SK-N-SH treated with all-trans-retinoic acid at 6 μM for 48 hours (cell line): ENCODE results near the gene SEMA4F.

Source experiments
- ATAC-seq: fragments of 200-7000 bp; cut with Tn5 transposase; 3 replicates; pipeline ENCODE4 v1.9.1; 2020; ENCODE audit warnings: mild to moderate bottlenecking, moderate library complexity
- ARNTL ChIP-seq: fragments of 450-650 bp; formaldehyde crosslinking; IDR thresholded peaks from 2 replicates; pipeline ENCODE4 v1.5.0; 2020; ENCODE audit warnings: low read depth, mild to moderate bottlenecking, moderate library complexity, borderline replicate concordance
- ESRRG ChIP-seq: fragments of 250-450 bp; sonication (Bioruptor Pico); IDR thresholded peaks from 2 replicates; pipeline ENCODE4 v1.6.1; 2021; ENCODE audit warnings: mild to moderate bottlenecking
- ISL1 ChIP-seq: fragments of 250-450 bp; sonication (Bioruptor Pico); IDR thresholded peaks from 2 replicates; pipeline ENCODE4 v2.1.2; 2022; ENCODE audit warnings: mild to moderate bottlenecking, moderate library complexity
- OSR1 ChIP-seq: fragments of 250-450 bp; sonication (Bioruptor Pico); IDR thresholded peaks from 2 replicates; pipeline ENCODE4 v1.8.0; 2022; ENCODE audit warnings: moderate library complexity, mild to moderate bottlenecking, inconsistent platforms
- PPARA ChIP-seq: fragments of 250-450 bp; sonication (Bioruptor Pico); IDR thresholded peaks from 2 replicates; pipeline ENCODE4 v1.5.0; 2020; ENCODE audit warnings: mild to moderate bottlenecking, borderline replicate concordance
- RARB ChIP-seq: fragments of 250-450 bp; sonication (Bioruptor Pico); IDR thresholded peaks from 2 replicates; pipeline ENCODE4 v1.8.0; 2021; ENCODE audit warnings: mild to moderate bottlenecking, moderate library complexity
- TCF4 ChIP-seq: fragments of 250-450 bp; sonication (Bioruptor Pico); IDR thresholded peaks from 2 replicates; pipeline ENCODE4 v1.8.0; 2021; ENCODE audit warnings: mild to moderate bottlenecking, moderate library complexity, borderline replicate concordance
- TOX ChIP-seq: fragments of 250-450 bp; sonication (Bioruptor Pico); IDR thresholded peaks from 2 replicates; pipeline ENCODE4 v1.8.0; 2021; ENCODE audit warnings: mild to moderate bottlenecking, moderate library complexity, borderline replicate concordance
- ZC3H10 ChIP-seq: fragments of 250-450 bp; sonication (Bioruptor Pico); IDR thresholded peaks from 2 replicates; pipeline ENCODE4 v1.5.1; 2021; ENCODE audit warnings: mild to moderate bottlenecking, moderate library complexity
- ZFP30 ChIP-seq: fragments of 450-650 bp; formaldehyde crosslinking; IDR thresholded peaks from 2 replicates; pipeline ENCODE4 v1.5.0; 2022; ENCODE audit warnings: mild to moderate bottlenecking, moderate library complexity
- ZNF565 ChIP-seq: fragments of 450-650 bp; formaldehyde crosslinking; conservative IDR thresholded peaks from 2 replicates; pipeline ENCODE4 v1.5.0; 2020; ENCODE audit warnings: low read depth, mild to moderate bottlenecking, moderate library complexity
- ZNF8 ChIP-seq: fragments of 450-650 bp; formaldehyde crosslinking; IDR thresholded peaks from 2 replicates; pipeline ENCODE4 v1.5.0; 2020; ENCODE audit warnings: mild to moderate bottlenecking, moderate library complexity
- TF ChIP-seq, protein P1 (sequence below): fragments of 250-450 bp; sonication (Bioruptor Pico); IDR thresholded peaks from 2 replicates; pipeline ENCODE4 v1.8.0; 2020; ENCODE audit warnings: mild to moderate bottlenecking, moderate library complexity, borderline replicate concordance
- TF ChIP-seq, protein P2 (sequence below): fragments of 250-450 bp; sonication (Bioruptor Pico); IDR thresholded peaks from 2 replicates; pipeline ENCODE4 v1.5.1; 2021; ENCODE audit warnings: mild to moderate bottlenecking, moderate library complexity
- TF ChIP-seq, protein P3 (sequence below): fragments of 250-450 bp; sonication (Bioruptor Pico); IDR thresholded peaks from 2 replicates; pipeline ENCODE4 v1.5.0; 2020; ENCODE audit warnings: mild to moderate bottlenecking, moderate library complexity
- TF ChIP-seq, protein P4 (sequence below): fragments of 250-450 bp; sonication (Bioruptor Pico); IDR thresholded peaks from 2 replicates; pipeline ENCODE4 v1.8.0; 2021; ENCODE audit warnings: low read depth, mild to moderate bottlenecking, moderate library complexity, borderline replicate concordance
- TF ChIP-seq, protein P5 (sequence below): fragments of 250-450 bp; sonication (Bioruptor Pico); IDR thresholded peaks from 2 replicates; pipeline ENCODE4 v1.5.1; 2020; ENCODE audit warnings: low read depth, mild to moderate bottlenecking, moderate library complexity

Gene SEMA4F

DNA sequence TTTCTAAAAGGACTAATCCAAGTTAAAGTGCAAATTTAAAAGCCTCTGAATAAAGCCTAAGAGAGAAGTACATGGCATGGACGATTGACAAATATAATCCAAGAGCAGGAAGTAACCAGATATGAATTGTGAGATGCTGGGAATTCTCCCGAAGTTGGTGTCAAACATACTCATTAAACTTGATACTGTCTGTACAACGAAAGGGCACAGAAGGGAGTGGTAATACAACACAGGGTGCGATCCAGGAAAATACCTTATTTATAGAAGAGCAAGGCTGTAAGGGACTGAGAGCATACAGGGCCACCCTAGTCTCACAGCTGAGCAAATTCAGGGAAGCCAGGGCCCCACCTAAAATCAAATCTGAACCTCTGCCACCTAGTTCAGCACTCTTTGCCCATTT lies 41.6 kb downstream of the SEMA4F start (continued):
- TF ChIP-seq, protein P1, sequence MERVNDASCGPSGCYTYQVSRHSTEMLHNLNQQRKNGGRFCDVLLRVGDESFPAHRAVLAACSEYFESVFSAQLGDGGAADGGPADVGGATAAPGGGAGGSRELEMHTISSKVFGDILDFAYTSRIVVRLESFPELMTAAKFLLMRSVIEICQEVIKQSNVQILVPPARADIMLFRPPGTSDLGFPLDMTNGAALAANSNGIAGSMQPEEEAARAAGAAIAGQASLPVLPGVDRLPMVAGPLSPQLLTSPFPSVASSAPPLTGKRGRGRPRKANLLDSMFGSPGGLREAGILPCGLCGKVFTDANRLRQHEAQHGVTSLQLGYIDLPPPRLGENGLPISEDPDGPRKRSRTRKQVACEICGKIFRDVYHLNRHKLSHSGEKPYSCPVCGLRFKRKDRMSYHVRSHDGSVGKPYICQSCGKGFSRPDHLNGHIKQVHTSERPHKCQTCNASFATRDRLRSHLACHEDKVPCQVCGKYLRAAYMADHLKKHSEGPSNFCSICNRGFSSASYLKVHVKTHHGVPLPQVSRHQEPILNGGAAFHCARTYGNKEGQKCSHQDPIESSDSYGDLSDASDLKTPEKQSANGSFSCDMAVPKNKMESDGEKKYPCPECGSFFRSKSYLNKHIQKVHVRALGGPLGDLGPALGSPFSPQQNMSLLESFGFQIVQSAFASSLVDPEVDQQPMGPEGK (CRISPR knock-in tag), result no peak
- TF ChIP-seq, protein P2, sequence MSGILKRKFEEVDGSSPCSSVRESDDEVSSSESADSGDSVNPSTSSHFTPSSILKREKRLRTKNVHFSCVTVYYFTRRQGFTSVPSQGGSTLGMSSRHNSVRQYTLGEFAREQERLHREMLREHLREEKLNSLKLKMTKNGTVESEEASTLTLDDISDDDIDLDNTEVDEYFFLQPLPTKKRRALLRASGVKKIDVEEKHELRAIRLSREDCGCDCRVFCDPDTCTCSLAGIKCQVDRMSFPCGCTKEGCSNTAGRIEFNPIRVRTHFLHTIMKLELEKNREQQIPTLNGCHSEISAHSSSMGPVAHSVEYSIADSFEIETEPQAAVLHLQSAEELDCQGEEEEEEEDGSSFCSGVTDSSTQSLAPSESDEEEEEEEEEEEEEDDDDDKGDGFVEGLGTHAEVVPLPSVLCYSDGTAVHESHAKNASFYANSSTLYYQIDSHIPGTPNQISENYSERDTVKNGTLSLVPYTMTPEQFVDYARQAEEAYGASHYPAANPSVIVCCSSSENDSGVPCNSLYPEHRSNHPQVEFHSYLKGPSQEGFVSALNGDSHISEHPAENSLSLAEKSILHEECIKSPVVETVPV, result no peak
- TF ChIP-seq, all 23 proteins: peak for 0

DNA sequence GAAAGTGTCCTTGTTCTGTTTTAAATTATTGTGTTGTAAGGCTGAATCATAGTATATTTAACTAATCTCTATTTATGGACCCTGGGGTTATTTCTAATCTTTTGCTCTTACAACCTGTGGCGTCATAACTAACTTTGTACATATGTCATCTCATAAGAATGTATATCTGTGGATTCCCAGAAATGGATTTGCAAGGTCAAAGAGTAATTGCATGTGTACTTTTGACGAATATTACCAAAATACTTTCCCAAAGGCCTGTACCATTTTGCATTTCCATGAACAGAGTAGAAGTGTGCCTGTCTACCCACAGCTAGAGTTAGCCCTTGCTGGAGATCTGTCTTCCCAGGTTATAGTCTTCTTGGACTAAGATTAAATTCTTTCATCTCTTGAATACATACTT lies 42.8 kb downstream of the SEMA4F start:
- TF ChIP-seq TOX (CRISPR knock-in tag) (no peak), ZNF8 (CRISPR knock-in tag) (no peak), TCF4 (no peak), OSR1 (CRISPR knock-in tag) (no peak), ZFP30 (CRISPR knock-in tag) (no peak), ZNF565 (no peak), ARNTL (CRISPR knock-in tag) (no peak), ISL1 (CRISPR knock-in tag) (no peak)
- TF ChIP-seq, protein P1 (CRISPR knock-in tag), result no peak
- TF ChIP-seq, protein P3, sequence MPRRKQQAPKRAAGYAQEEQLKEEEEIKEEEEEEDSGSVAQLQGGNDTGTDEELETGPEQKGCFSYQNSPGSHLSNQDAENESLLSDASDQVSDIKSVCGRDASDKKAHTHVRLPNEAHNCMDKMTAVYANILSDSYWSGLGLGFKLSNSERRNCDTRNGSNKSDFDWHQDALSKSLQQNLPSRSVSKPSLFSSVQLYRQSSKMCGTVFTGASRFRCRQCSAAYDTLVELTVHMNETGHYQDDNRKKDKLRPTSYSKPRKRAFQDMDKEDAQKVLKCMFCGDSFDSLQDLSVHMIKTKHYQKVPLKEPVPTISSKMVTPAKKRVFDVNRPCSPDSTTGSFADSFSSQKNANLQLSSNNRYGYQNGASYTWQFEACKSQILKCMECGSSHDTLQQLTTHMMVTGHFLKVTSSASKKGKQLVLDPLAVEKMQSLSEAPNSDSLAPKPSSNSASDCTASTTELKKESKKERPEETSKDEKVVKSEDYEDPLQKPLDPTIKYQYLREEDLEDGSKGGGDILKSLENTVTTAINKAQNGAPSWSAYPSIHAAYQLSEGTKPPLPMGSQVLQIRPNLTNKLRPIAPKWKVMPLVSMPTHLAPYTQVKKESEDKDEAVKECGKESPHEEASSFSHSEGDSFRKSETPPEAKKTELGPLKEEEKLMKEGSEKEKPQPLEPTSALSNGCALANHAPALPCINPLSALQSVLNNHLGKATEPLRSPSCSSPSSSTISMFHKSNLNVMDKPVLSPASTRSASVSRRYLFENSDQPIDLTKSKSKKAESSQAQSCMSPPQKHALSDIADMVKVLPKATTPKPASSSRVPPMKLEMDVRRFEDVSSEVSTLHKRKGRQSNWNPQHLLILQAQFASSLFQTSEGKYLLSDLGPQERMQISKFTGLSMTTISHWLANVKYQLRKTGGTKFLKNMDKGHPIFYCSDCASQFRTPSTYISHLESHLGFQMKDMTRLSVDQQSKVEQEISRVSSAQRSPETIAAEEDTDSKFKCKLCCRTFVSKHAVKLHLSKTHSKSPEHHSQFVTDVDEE (CRISPR knock-in tag), result no peak
- TF ChIP-seq, protein P4, sequence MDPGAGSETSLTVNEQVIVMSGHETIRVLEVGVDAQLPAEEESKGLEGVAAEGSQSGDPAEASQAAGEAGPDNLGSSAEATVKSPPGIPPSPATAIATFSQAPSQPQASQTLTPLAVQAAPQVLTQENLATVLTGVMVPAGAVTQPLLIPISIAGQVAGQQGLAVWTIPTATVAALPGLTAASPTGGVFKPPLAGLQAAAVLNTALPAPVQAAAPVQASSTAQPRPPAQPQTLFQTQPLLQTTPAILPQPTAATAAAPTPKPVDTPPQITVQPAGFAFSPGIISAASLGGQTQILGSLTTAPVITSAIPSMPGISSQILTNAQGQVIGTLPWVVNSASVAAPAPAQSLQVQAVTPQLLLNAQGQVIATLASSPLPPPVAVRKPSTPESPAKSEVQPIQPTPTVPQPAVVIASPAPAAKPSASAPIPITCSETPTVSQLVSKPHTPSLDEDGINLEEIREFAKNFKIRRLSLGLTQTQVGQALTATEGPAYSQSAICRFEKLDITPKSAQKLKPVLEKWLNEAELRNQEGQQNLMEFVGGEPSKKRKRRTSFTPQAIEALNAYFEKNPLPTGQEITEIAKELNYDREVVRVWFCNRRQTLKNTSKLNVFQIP (CRISPR knock-in tag), result no peak
- TF ChIP-seq, protein P2, result no peak
- TF ChIP-seq, protein P5, sequence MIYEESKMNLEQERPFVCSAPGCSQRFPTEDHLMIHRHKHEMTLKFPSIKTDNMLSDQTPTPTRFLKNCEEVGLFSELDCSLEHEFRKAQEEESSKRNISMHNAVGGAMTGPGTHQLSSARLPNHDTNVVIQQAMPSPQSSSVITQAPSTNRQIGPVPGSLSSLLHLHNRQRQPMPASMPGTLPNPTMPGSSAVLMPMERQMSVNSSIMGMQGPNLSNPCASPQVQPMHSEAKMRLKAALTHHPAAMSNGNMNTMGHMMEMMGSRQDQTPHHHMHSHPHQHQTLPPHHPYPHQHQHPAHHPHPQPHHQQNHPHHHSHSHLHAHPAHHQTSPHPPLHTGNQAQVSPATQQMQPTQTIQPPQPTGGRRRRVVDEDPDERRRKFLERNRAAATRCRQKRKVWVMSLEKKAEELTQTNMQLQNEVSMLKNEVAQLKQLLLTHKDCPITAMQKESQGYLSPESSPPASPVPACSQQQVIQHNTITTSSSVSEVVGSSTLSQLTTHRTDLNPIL (CRISPR knock-in tag), result no peak
- no peak for ATAC-seq

DNA sequence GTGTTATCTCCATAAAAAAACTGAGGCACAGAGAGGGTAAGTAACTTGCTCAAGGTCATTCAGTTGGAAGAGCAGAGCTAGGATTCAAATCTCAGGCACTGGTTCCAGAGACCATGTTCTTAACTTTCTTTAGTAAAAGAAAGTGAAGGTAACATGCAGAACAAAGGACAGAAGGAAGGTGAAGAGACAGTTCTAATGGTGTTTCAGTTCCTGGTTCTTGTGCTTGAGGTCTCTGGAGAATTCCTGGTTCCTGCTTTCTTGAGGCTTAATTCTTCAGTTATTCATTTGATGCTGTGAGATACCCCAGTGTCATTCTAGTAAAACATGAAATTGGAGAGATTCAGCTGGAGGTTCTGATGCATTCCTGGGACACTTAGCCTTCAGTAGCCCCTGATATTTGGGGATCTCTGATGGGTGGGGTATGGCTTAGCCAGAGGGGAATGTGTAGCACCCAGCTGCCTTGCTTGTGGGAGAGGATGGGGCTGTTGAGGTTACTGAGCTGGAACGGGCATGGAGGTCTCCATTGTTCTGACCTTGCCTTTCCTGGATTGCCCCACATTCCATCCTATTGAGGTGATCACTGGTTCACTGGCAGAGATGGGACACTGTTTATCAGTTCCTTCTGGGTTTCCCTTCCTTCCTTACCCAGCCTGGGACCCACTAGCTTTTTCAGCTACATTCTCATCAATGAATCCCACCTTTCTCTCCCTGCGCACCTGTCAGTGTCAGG lies 46.8 kb downstream of the SEMA4F start:
- no peak for ATAC-seq
- TF ChIP-seq ESRRG (CRISPR knock-in tag), result no peak
- no peak for TF ChIP-seq RARB
- TF ChIP-seq, protein P1 (CRISPR knock-in tag), result no peak
- TF ChIP-seq, protein P5 (CRISPR knock-in tag), result no peak
- TF ChIP-seq ZFP30 (CRISPR knock-in tag), result no peak
- no peak for TF ChIP-seq PPARA (CRISPR knock-in tag)
- no peak for TF ChIP-seq ZNF565
- TF ChIP-seq, protein P2, result no peak
- no peak for TF ChIP-seq ISL1 (CRISPR knock-in tag)
- no peak for TF ChIP-seq ZC3H10 (CRISPR knock-in tag)
